GM12878 (cell line): ENCODE measurements around the gene CACNA1I. TPM values are rescaled to one million over a fixed set of nuclear protein-coding genes. Genes with fewer than 3 reads are reported as not detected.

Experiments used
- BHLHE40 ChIP-seq, 2 experiments: fragments of 450-650 bp in 1 of 2; IDR thresholded peaks; 2 replicates each; pipeline ENCODE4 v1.6.1; 2011 to 2017; ENCODE audit warnings: low read depth in 2 of 2, borderline replicate concordance in 1 of 2, improper control_type of control experiment in 1 of 2, low read length in 1 of 2, mild to moderate bottlenecking in 1 of 2
- CBFB ChIP-seq: IDR thresholded peaks from 2 replicates; pipeline ENCODE4 v1.6.1; 2016; ENCODE audit warnings: antibody characterized with exemption, low read depth
- ETV6 ChIP-seq, 2 experiments: fragments of 450-650 bp in 1 of 2; IDR thresholded peaks in 1 of 2; conservative IDR thresholded peaks in 1 of 2; 2 replicates each; pipeline ENCODE4 v1.6.1; 2014; ENCODE audit warnings: antibody characterized with exemption in 1 of 2, borderline replicate concordance in 1 of 2, low read depth in 1 of 2, mild to moderate bottlenecking in 1 of 2, moderate library complexity in 1 of 2
- IKZF1 ChIP-seq: fragments of 450-650 bp; conservative IDR thresholded peaks from 2 replicates; pipeline ENCODE4 v1.6.1; 2017; ENCODE audit warnings: antibody characterized with exemption, mild to moderate bottlenecking
- IRF3 ChIP-seq: fragments of 450-650 bp; IDR thresholded peaks from 2 replicates; pipeline ENCODE4 v1.6.1; 2014; ENCODE audit warnings: mild to moderate bottlenecking
- NFXL1 ChIP-seq: fragments of 450-650 bp; IDR thresholded peaks from 2 replicates; pipeline ENCODE4 v1.6.1; 2017; ENCODE audit warnings: antibody characterized with exemption, mild to moderate bottlenecking, borderline replicate concordance
- NFYB ChIP-seq: IDR thresholded peaks from 2 replicates; pipeline ENCODE4 v1.6.1; 2011; ENCODE audit warnings: low read depth, mild to moderate bottlenecking, low read length, improper control_type of control experiment, moderate library complexity; ENCODE audit not compliant: insufficient read depth
- NRF1 ChIP-seq: conservative IDR thresholded peaks from 2 replicates; pipeline ENCODE4 v1.6.1; 2011; ENCODE audit warnings: mild to moderate bottlenecking, low read depth, low read length, improper control_type of control experiment
- PAX5 ChIP-seq: IDR thresholded peaks from 2 replicates; pipeline ENCODE4 v1.6.1; 2011; ENCODE audit warnings: low read depth, low read length, borderline replicate concordance
- RB1 ChIP-seq: fragments of 450-650 bp; formaldehyde crosslinking; IDR thresholded peaks from 2 replicates; pipeline ENCODE4 v1.6.1; 2017; ENCODE audit warnings: mild to moderate bottlenecking, borderline replicate concordance
- RELB ChIP-seq: fragments of 450-650 bp; IDR thresholded peaks from 2 replicates; pipeline ENCODE4 v1.6.1; 2017; ENCODE audit warnings: low read depth, mild to moderate bottlenecking, moderate library complexity
- REST ChIP-seq: IDR thresholded peaks from 2 replicates; pipeline ENCODE4 v1.6.1; 2012; ENCODE audit warnings: mild to moderate bottlenecking, low read depth, low read length
- SIN3A ChIP-seq: IDR thresholded peaks from 2 replicates; pipeline ENCODE4 v1.6.1; 2012; ENCODE audit warnings: low read depth, low read length, improper control_type of control experiment
- SMAD5 ChIP-seq: IDR thresholded peaks from 2 replicates; pipeline ENCODE4 v1.6.1; 2016; ENCODE audit warnings: antibody characterized with exemption, low read depth
- SMC3 ChIP-seq: IDR thresholded peaks from 2 replicates; pipeline ENCODE4 v1.6.1; 2011; ENCODE audit warnings: low read length, improper control_type of control experiment, borderline replicate concordance
- TBL1XR1 ChIP-seq: IDR thresholded peaks from 2 replicates; pipeline ENCODE4 v1.6.1; 2012; ENCODE audit warnings: low read depth, low read length, improper control_type of control experiment
- TCF3 ChIP-seq: IDR thresholded peaks from 2 replicates; pipeline ENCODE4 v1.6.1; 2012; ENCODE audit warnings: low read depth, mild to moderate bottlenecking, low read length, borderline replicate concordance; ENCODE audit not compliant: insufficient read depth
- ZBTB4 ChIP-seq: fragments of 450-650 bp; formaldehyde crosslinking; IDR thresholded peaks from 2 replicates; pipeline ENCODE4 v1.4.0; 2022; ENCODE audit warnings: mild to moderate bottlenecking, moderate library complexity
- ZNF217 ChIP-seq: fragments of 450-650 bp; IDR thresholded peaks from 2 replicates; pipeline ENCODE4 v1.6.1; 2017; ENCODE audit warnings: antibody characterized with exemption, mild to moderate bottlenecking
- polyA plus RNA-seq, 11 experiments: library from polyadenylated mRNA; depleted of rRNA in 4 of 11; unstranded in 6 of 11; stranded (reverse) in 5 of 11; fragments of >200 nt; fragmentation: Nextera tagmentation in 4 of 11; fragmentation: Illumina TruSeq in 1 of 11; extraction: Ambion mirVana in 4 of 11; extraction: Trizol in 1 of 11; gene quantifications; 1 replicate in 1 of 11; 2 replicates in 10 of 11; pipeline versions ENCODE4 v1.2.1 to v1.2.3, GENCODE V29; 2011 to 2016; ENCODE audit warnings: inconsistent platforms in 2 of 11, missing spikeins in 2 of 11, low read depth in 1 of 11
- total RNA-seq, 4 experiments: library from RNA; depleted of rRNA in 3 of 4; stranded (reverse); fragments of >200 nt in 3 of 4; fragmentation: Illumina TruSeq in 1 of 4; extraction: Trizol in 1 of 4; gene quantifications; 2 replicates each; pipeline versions ENCODE4 v1.2.1 to v1.2.3, GENCODE V29; 2013 to 2021

The CACNA1I gene
- total and polyA plus RNA-seq, 10 of the 15 experiments (the other 5 are each of a cell fraction or from before 2014, with no cell fraction given), result 0.01 to 0.03 TPM; not detected in 8

GRCh38 chr22:39528681-39529486, 41.7 kb upstream of the CACNA1I start (continued):
- TF ChIP-seq SIN3A, result peak; percentile 88
- TF ChIP-seq REST, result no peak; the same call in 1 of the 2 replicates
- peak; percentile 79; the same call in 1 of the 2 replicates for TF ChIP-seq PAX5
- TF ChIP-seq RB1, result peak; percentile 79; the same call in 1 of the 2 replicates
- TF ChIP-seq SMAD5, result no peak; the same call in 1 of the 2 replicates
- no peak for TF ChIP-seq IRF3
- TF ChIP-seq TBL1XR1, result peak; percentile 73; the same call in 1 of the 2 replicates
- TF ChIP-seq TCF3, result peak; percentile 96
- peak; percentile 98 for TF ChIP-seq SMC3
- TF ChIP-seq CBFB, result peak; percentile 80
- TF ChIP-seq NFXL1, result no peak
- TF ChIP-seq ZBTB4 (CRISPR knock-in tag), result no peak
- TF ChIP-seq BHLHE40 (IDR thresholded peaks at IDR 0.05; ENCODE audit: borderline replicate concordance in 1 of 2, low read depth in 2 of 2, low read length in 1 of 2), result peak; percentile 61 to 78; a peak in 3 of 4 replicates
- peak; percentile 84 for TF ChIP-seq RELB
- TF ChIP-seq ZNF217, result no peak; the same call in 1 of the 2 replicates
- TF ChIP-seq NFYB, result no peak
- TF ChIP-seq IKZF1, result peak; percentile 81
- TF ChIP-seq ETV6 (conservative IDR thresholded peaks at IDR 0.05 in 1 of 2, IDR thresholded peaks at IDR 0.05 in 1 of 2; ENCODE audit: borderline replicate concordance in 1 of 2, low read depth in 1 of 2), result peak in 1 of 2 experiments; percentile 83; a peak in 2 of 4 replicates
- TF ChIP-seq NRF1, result 0 out of 2 replicates have a peak, but pooled peaks have one; percentile 4
